ENCODE data around the gene BTBD8. TPM values are rescaled to one million over a fixed set of nuclear protein-coding genes. Genes with fewer than 3 reads are reported as not detected.

Gene BTBD8
- total RNA-seq, 1 donor from 2014 or later = 3.6 TPM

GRCh38 chr1:92218559-92218958 lies 138.4 kb downstream of the BTBD8 start:
- Histone ChIP-seq H3K4me3 (no peak overlapping the region), H3K9me3 (no peaks in the 10 kb centered on the region), H3K27me3 (no peaks in the 10 kb centered on the region), H3K36me3 (no peaks in the 10 kb centered on the region), H3K27ac (no peak overlapping the region), H3K4me1 (no peaks in the 10 kb centered on the region)
- intact Hi-C loops (cut with DNase I) = no loop called here
- no peak for TF ChIP-seq CTCF (IDR thresholded peaks at IDR 0.05)
- no peak for DNase-seq (ENCODE audit: low spot score in 2 of 2)

DNA sequence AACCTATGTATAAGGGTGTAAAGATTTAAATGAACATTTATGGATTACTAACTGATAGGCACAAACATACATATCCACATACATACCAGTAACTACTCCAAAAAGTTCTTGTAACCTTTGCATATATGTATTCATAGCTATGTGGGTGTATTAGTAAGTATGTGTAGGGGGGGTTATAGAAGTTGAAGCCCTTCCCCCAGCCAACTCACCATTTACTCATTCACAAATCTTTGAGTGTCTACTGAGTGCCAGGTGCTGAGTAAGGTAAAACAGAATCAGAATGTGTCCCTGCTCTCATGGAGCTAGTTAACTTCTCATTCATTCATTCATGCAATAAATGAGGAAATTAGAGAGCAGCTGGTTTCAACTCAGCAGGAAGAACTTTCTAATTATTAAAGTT lies 138.9 kb downstream of the BTBD8 start:
- no peak overlapping the region for H3K27ac ChIP-seq
- TF ChIP-seq CTCF (IDR thresholded peaks at IDR 0.05) = no peak
- intact Hi-C loops (cut with DNase I) = no loop called here
- no peaks in the 10 kb centered on the region for H3K36me3 ChIP-seq
- no peaks in the 10 kb centered on the region for H3K4me1 ChIP-seq
- DNase-seq (ENCODE audit: low spot score in 2 of 2) = no peak
- H3K9me3 ChIP-seq = no peaks in the 10 kb centered on the region
- H3K4me3 ChIP-seq = no peak overlapping the region
- no peaks in the 10 kb centered on the region for H3K27me3 ChIP-seq

DNA sequence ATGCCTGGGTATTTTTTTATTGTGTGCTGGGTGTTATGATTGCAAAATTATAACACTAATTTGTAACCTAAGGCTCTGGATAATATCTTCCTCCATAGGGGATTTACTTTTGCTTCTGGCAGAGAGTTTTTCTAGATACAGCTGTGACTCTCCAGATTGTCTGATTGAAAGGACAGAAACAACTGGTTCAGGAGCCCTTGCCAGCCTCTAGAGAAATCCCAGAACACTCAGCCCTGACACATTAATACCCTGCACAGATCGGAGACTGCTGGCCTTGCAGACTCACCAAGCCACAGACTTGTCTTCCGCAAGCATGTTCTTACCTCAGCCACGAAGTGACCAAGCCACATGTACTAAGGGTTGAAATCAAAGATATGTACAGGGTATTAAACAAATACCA lies 148.3 kb downstream of the BTBD8 start:
- intact Hi-C loops (cut with DNase I) = no loop called here
- no peak overlapping the region for H3K27ac ChIP-seq
- no peaks in the 10 kb centered on the region for H3K27me3 ChIP-seq
- no peaks in the 10 kb centered on the region for H3K9me3 ChIP-seq
- no peak for TF ChIP-seq CTCF (IDR thresholded peaks at IDR 0.05)
- no peak overlapping the region for H3K4me3 ChIP-seq
- H3K36me3 ChIP-seq = no peaks in the 10 kb centered on the region
- no peaks in the 10 kb centered on the region for H3K4me1 ChIP-seq
- no peak for DNase-seq (ENCODE audit: low spot score in 2 of 2)

DNA sequence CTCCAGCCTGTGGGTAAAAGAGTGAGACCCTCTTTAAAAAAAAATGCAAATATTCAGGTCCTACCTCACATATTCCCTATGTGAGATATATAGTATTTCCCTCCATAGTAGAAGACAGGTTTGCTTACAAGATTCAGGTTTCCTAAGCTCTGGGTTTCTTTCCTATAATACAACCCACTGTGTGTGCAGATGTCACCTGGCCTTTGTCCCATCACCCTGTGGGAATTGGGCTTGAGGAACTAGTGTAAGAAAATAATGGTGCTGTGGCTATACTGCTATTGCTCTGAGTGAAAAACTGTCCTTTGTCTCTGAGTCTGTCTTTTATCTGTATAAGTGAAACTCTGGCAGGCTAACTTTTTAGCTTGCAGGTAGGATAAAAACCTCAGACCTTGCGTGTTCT lies 150.6 kb downstream of the BTBD8 start:
- intact Hi-C loops (cut with DNase I) = no loop called here

More for the DNA sequence above, 150.6 kb downstream of the BTBD8 start:
- H3K36me3 ChIP-seq = no peaks in the 10 kb centered on the region
- DNase-seq (ENCODE audit: low spot score in 2 of 2) = no peak
- H3K27me3 ChIP-seq = no peaks in the 10 kb centered on the region
- H3K9me3 ChIP-seq = no peaks in the 10 kb centered on the region
- H3K27ac ChIP-seq = no peak overlapping the region
- H3K4me1 ChIP-seq = no peaks in the 10 kb centered on the region
- no peak for TF ChIP-seq CTCF (IDR thresholded peaks at IDR 0.05)
- H3K4me3 ChIP-seq = no peak overlapping the region

Other genes with a start within 250 kb of the BTBD8 start
- gene TGFBR3, start 194.2 kb upstream of the BTBD8 start, total RNA-seq = 127 TPM
- not detected for gene BRDT, start 130.9 kb upstream of the BTBD8 start, total RNA-seq
- not detected for gene EPHX4, start 50.4 kb upstream of the BTBD8 start, total RNA-seq
- gene SETSIP, start 4.9 kb upstream of the BTBD8 start, total RNA-seq = not detected
- gene C1orf146, start 137.6 kb downstream of the BTBD8 start, total RNA-seq = not detected
- gene GLMN, start 218.6 kb downstream of the BTBD8 start, total RNA-seq = 9.8 TPM
- gene RPAP2, start 218.7 kb downstream of the BTBD8 start, total RNA-seq = 1.5 TPM